Vagina (tissue), 2 donors: ENCODE measurements around the gene ABCA5.

Experiments used
- POLR2A ChIP-seq, 2 donors: fragments of 450-650 bp; IDR thresholded peaks; one replicate each; pipeline ENCODE4 v1.6.1; 2017; ENCODE audit warnings: antibody characterized with exemption in 2 of 2, mild to moderate bottlenecking in 2 of 2, moderate library complexity in 2 of 2
- POLR2AphosphoS5 ChIP-seq, 2 donors: sonication (generic); formaldehyde crosslinking; IDR thresholded peaks; one replicate each; pipeline ENCODE4 v1.9.0; 2017; ENCODE audit warnings: antibody characterized with exemption in 2 of 2, mild to moderate bottlenecking in 2 of 2, low read depth in 1 of 2; ENCODE audit not compliant: insufficient read depth in 1 of 2
- TF ChIP-seq, protein P1 (sequence below), 3 experiments: fragments of 450-650 bp in 2 of 3; fragments of 200-600 bp in 1 of 3; sonication (generic) in 1 of 3; IDR thresholded peaks; one replicate each; pipeline ENCODE4 v1.5.1; 2017 to 2019; ENCODE audit warnings: antibody characterized with exemption in 3 of 3, mild to moderate bottlenecking in 2 of 3, moderate library complexity in 2 of 3

DNA sequence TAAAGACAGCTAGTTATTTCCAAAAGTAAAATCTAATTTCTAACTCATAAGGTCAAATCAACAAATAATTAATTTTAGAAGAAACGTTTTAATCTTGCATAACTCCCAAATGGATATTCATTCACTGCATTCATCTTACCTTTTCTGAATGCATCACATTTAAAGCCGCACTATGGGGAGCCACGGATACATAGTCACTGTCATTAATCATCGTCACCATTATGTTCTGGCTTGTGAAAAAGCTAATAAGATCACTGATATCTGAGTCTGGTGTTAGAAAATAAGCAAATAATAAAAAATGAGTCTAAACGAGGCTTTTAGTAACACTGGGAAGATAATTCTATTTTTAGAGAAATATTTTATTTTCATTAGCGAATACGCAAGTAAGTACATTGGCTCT is 55.9 kb downstream of the ABCA5 start:
- TF ChIP-seq POLR2A (IDR thresholded peaks at IDR 0.05): no peak
- TF ChIP-seq, protein P1, sequence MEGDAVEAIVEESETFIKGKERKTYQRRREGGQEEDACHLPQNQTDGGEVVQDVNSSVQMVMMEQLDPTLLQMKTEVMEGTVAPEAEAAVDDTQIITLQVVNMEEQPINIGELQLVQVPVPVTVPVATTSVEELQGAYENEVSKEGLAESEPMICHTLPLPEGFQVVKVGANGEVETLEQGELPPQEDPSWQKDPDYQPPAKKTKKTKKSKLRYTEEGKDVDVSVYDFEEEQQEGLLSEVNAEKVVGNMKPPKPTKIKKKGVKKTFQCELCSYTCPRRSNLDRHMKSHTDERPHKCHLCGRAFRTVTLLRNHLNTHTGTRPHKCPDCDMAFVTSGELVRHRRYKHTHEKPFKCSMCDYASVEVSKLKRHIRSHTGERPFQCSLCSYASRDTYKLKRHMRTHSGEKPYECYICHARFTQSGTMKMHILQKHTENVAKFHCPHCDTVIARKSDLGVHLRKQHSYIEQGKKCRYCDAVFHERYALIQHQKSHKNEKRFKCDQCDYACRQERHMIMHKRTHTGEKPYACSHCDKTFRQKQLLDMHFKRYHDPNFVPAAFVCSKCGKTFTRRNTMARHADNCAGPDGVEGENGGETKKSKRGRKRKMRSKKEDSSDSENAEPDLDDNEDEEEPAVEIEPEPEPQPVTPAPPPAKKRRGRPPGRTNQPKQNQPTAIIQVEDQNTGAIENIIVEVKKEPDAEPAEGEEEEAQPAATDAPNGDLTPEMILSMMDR (IDR thresholded peaks at IDR 0.05): no peak
- no peak for TF ChIP-seq POLR2AphosphoS5 (IDR thresholded peaks at IDR 0.05; ENCODE audit: insufficient read depth in 1 of 2, low read depth in 1 of 2)
